ENCODE results near the gene GAS2L3. TPM values are rescaled to one million over a fixed set of nuclear protein-coding genes. Genes with fewer than 3 reads are reported as not detected.

Gene GAS2L3
- total and polyA plus RNA-seq, 2 of the 8 experiments (the other 6 are each of a cell fraction or from before 2014, with no cell fraction given): 2.1 to 19.3 TPM

- no peak for DNase-seq (ENCODE audit: low read depth in 1 of 2, low spot score in 2 of 2)
- Histone ChIP-seq H4K8ac (ENCODE audit: extremely low read depth, insufficient read depth, low read length) (no peak overlapping the region), H2BK5ac (ENCODE audit: low read depth, low read length) (no peak overlapping the region), H3K23ac (ENCODE audit: insufficient read length) (no peak overlapping the region), H3K56ac (replicated peaks; ENCODE audit: insufficient read length, low read depth, low read length) (no peak overlapping the region), H3K4me1 (replicated peaks in 1 of 4; ENCODE audit: control insufficient read depth in 3 of 4, insufficient read depth in 4 of 4, low read length in 3 of 4) (peaks cover 0 to 3% (median 0%) of the 10 kb centered on the region in 4 experiments; a peak in 1 of 7 replicates), H3K23me2 (ENCODE audit: low read depth, low read length) (no peaks in the 10 kb centered on the region), H3K4me3 (ENCODE audit: extremely low read depth in 1 of 4, insufficient read depth in 2 of 4, low read depth in 3 of 4, low read length in 4 of 4) (no peak overlapping the region), H4K20me1 (replicated peaks in 1 of 2; ENCODE audit: control insufficient read depth in 1 of 2, insufficient read depth in 2 of 2, low read length in 2 of 2) (no peaks in the 10 kb centered on the region), H3K4me2 (ENCODE audit: insufficient read depth in 1 of 2, low read depth in 2 of 2, low read length in 2 of 2) (no peak overlapping the region), H4K91ac (replicated peaks; ENCODE audit: insufficient read length, low read length) (no peak overlapping the region), H3K79me2 (ENCODE audit: control insufficient read depth in 1 of 2, insufficient read depth in 2 of 2, low read length in 2 of 2) (no peaks in the 10 kb centered on the region), H3K4ac (replicated peaks; ENCODE audit: insufficient read length, low read depth, low read length) (no peak overlapping the region), H2BK20ac (ENCODE audit: low read length) (no peak overlapping the region), H3K14ac (ENCODE audit: insufficient read length) (no peak overlapping the region), H2AFZ (ENCODE audit: low read length) (no peak overlapping the region), H2BK12ac (ENCODE audit: low read depth, low read length) (no peak overlapping the region), H3K27ac (ENCODE audit: low read depth, low read length) (no peak overlapping the region), H3K36me3 (ENCODE audit: control insufficient read depth in 2 of 4, insufficient read depth in 4 of 4, low read length in 3 of 4) (no peaks in the 10 kb centered on the region), H2BK15ac (ENCODE audit: low read length) (no peak overlapping the region), H3K9ac (replicated peaks in 1 of 4; ENCODE audit: extremely low read depth in 1 of 4, low read depth in 3 of 4, low read length in 3 of 4) (no peak overlapping the region), H2BK120ac (replicated peaks; ENCODE audit: low read depth, low read length) (no peak overlapping the region), H3K18ac (ENCODE audit: extremely low read depth, low read length) (no peak overlapping the region), H3K9me3 (ENCODE audit: insufficient read depth in 2 of 2, low read depth in 1 of 2, low read length in 1 of 2) (no peaks in the 10 kb centered on the region), H4K5ac (ENCODE audit: insufficient read length, low read depth, low read length) (no peak overlapping the region), H2AK5ac (ENCODE audit: low read depth, low read length) (no peak overlapping the region), H3K79me1 (ENCODE audit: low read depth, low read length) (no peaks in the 10 kb centered on the region), H3K27me3 (replicated peaks in 1 of 4; ENCODE audit: control insufficient read depth in 3 of 4, extremely low read depth in 1 of 4, insufficient read depth in 3 of 4, low read length in 3 of 4) (no peaks in the 10 kb centered on the region)
- no peak for TF ChIP-seq CTBP2 (IDR thresholded peaks at IDR 0.05; ENCODE audit: borderline replicate concordance, insufficient read depth, insufficient read length, low read length)
- TF ChIP-seq FOSL1 (IDR thresholded peaks at IDR 0.05; ENCODE audit: insufficient read depth, low read depth, low read length): no peak
- TF ChIP-seq EP300 (IDR thresholded peaks at IDR 0.05; ENCODE audit: borderline replicate concordance in 1 of 2, low read depth in 2 of 2, low read length in 2 of 2): no peak
- TF ChIP-seq ATF2 (IDR thresholded peaks at IDR 0.05; ENCODE audit: low read length): no peak
- TF ChIP-seq GABPA (IDR thresholded peaks at IDR 0.05; ENCODE audit: borderline replicate concordance, insufficient read depth, low read length): no peak
- TF ChIP-seq CBX8 (IDR thresholded peaks at IDR 0.05; ENCODE audit: borderline replicate concordance, low read depth, low read length): no peak
- CTCF ChIA-PET (ENCODE audit: partially characterized antibody): interaction anchor here (0.6 to 9.8 kb wide), 7 partner anchors 10 to 308 kb away, joined by 3 to 101 read pairs (median 4); no protein-coding TSS in a partner anchor
- FAIRE-seq: no peak
- WGBS, 2 experiments (ENCODE audit: extremely low coverage in 1 of 2, insufficient coverage in 1 of 2, insufficient read length in 1 of 2, insufficient replicate concordance in 2 of 2, low coverage in 1 of 2, low lambda C conversion rate in 2 of 2, missing lambda C conversion rate in 1 of 2): 50% methylated on average over 6 of the region's 6 CpGs; no CpG with 5 or more reads in 1 of the 2 experiments
- POLR2A ChIA-PET (ENCODE audit: partially characterized antibody): no interaction called here
These were observed 87.9 kb downstream of the GAS2L3 start for GRCh38 chr12:100661300-100661951.
